ENCODE measurements around the gene TULP4.
"Not testable (repeated sequence)": the region's sequence is repeated elsewhere in the genome, so short reads cannot be mapped to it uniquely, and the experiment has no call there.

The TULP4 gene

GRCh38 chr6:158398252-158399024, 86.2 kb downstream of the TULP4 start:
- TF ChIP-seq, protein P1, sequence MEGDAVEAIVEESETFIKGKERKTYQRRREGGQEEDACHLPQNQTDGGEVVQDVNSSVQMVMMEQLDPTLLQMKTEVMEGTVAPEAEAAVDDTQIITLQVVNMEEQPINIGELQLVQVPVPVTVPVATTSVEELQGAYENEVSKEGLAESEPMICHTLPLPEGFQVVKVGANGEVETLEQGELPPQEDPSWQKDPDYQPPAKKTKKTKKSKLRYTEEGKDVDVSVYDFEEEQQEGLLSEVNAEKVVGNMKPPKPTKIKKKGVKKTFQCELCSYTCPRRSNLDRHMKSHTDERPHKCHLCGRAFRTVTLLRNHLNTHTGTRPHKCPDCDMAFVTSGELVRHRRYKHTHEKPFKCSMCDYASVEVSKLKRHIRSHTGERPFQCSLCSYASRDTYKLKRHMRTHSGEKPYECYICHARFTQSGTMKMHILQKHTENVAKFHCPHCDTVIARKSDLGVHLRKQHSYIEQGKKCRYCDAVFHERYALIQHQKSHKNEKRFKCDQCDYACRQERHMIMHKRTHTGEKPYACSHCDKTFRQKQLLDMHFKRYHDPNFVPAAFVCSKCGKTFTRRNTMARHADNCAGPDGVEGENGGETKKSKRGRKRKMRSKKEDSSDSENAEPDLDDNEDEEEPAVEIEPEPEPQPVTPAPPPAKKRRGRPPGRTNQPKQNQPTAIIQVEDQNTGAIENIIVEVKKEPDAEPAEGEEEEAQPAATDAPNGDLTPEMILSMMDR (IDR thresholded peaks at IDR 0.05; ENCODE audit: low read depth, low read length), result no peak
- H3K4me3 ChIP-seq (ENCODE audit: low read depth, low read length), result no peak overlapping the region

GRCh38 chr6:158399040-158399700, 86.9 kb downstream of the TULP4 start:
- H3K4me3 ChIP-seq (ENCODE audit: low read depth, low read length), result no peak overlapping the region
- TF ChIP-seq, protein P1 (IDR thresholded peaks at IDR 0.05; ENCODE audit: low read depth, low read length), result no peak

GRCh38 chr6:158402184-158402583, 89.9 kb downstream of the TULP4 start:
- H3K4me3 ChIP-seq (ENCODE audit: low read depth, low read length), result no peak overlapping the region
- TF ChIP-seq, protein P1 (IDR thresholded peaks at IDR 0.05; ENCODE audit: low read depth, low read length), result no peak

GRCh38 chr6:158405321-158405831, 93.1 kb downstream of the TULP4 start:
- H3K4me3 ChIP-seq (ENCODE audit: low read depth, low read length), result not testable (repeated sequence)

GRCh38 chr6:158405933-158406332, 93.7 kb downstream of the TULP4 start:
- no peak overlapping the region for H3K4me3 ChIP-seq (ENCODE audit: low read depth, low read length)
- TF ChIP-seq, protein P1 (IDR thresholded peaks at IDR 0.05; ENCODE audit: low read depth, low read length), result no peak

GRCh38 chr6:158406736-158407135, 94.5 kb downstream of the TULP4 start:
- TF ChIP-seq, protein P1 (IDR thresholded peaks at IDR 0.05; ENCODE audit: low read depth, low read length), result no peak
- no peak overlapping the region for H3K4me3 ChIP-seq (ENCODE audit: low read depth, low read length)

- no peak overlapping the region for H3K4me3 ChIP-seq (ENCODE audit: low read depth, low read length)
- TF ChIP-seq, protein P1 (IDR thresholded peaks at IDR 0.05; ENCODE audit: low read depth, low read length), result no peak
These were observed 95.7 kb downstream of the TULP4 start for GRCh38 chr6:158408013-158408412.

Measured in WI38 (cell line).